Vagina (tissue), 2 donors: ENCODE results near the gene ACAP1.

Experiments
- CTCF ChIP-seq, 3 experiments: fragments of 450-650 bp in 2 of 3; fragments of 200-600 bp in 1 of 3; sonication (generic) in 1 of 3; IDR thresholded peaks; one replicate each; pipeline ENCODE4 v1.5.1; 2017 to 2019; ENCODE audit warnings: antibody characterized with exemption in 3 of 3, mild to moderate bottlenecking in 2 of 3, moderate library complexity in 2 of 3
- POLR2A ChIP-seq, 2 donors: fragments of 450-650 bp; IDR thresholded peaks; one replicate each; pipeline ENCODE4 v1.6.1; 2017; ENCODE audit warnings: antibody characterized with exemption in 2 of 2, mild to moderate bottlenecking in 2 of 2, moderate library complexity in 2 of 2

- TF ChIP-seq POLR2A (IDR thresholded peaks at IDR 0.05), result no peak
- TF ChIP-seq CTCF (IDR thresholded peaks at IDR 0.05), result no peak
Measured at GRCh38 chr17:7309628-7310027, 26.7 kb upstream of the ACAP1 start.
